Measurements from ENCODE around the gene SLC22A16. TPM values are rescaled to one million over a fixed set of nuclear protein-coding genes. Genes with fewer than 3 reads are reported as not detected.

SLC22A16 gene
- total RNA-seq, 3 donors from 2014 or later (not counting 1 experiment from before 2014, with no cell fraction given), result not detected

Other genes starting within 250 kb of the SLC22A16 start
- gene METTL24, start 118.3 kb downstream of the SLC22A16 start, total RNA-seq, result under 1 TPM in 2 of 3 donors, not detected in 1; 0.24 to 1.00 TPM
- under 1 TPM in 2 of 3 donors, not detected in 1; 0.25 to 0.50 TPM for gene DDO, start 61.0 kb downstream of the SLC22A16 start, total RNA-seq

Measured in natural killer cell (primary cell).